ENCODE measurements around the gene TBK1.
"Not testable (repeated sequence)": the region's sequence is repeated elsewhere in the genome, so short reads cannot be mapped to it uniquely, and the experiment has no call there.

DNA sequence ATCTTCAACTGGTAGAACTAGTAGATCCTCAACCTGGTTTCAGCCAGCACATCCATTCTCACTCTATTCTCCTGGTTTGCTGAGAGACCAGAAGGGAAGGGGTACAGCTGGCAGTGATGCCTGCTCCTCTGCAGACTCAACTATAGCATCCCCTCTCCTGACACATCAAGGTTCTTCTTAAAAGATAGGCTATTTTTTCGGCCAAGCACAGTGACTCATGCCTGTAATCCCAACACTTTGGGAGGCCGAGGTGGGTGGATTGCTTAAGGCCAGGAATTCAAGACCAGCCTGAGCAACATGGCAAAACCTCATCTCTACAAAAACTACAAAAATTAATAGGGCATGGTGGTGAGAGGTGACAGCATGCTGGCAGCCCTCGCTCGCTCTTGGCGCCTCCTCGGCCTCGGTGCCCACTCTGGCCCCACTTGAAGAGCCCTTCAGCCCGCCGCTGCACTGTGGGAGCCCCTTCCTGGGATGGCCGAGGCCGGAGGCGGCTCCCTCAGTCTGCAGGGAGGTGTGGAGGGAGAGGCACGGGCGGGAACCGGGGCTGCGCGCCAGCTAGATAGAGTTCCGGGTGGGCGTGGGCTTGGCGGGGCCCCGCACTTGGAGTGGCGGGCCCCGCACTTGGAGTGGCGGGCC is 90.6 kb downstream of the TBK1 start:
- not testable (repeated sequence) for TF ChIP-seq CTCF, POLR2A (IDR thresholded peaks at IDR 0.05)

Data from Peyer's patch (tissue), 4 donors.